BJ (cell line): ENCODE results near the gene RADIL. TPM values are rescaled to one million over a fixed set of nuclear protein-coding genes. Genes with fewer than 3 reads are reported as not detected.

Experiments used
- CTCF ChIA-PET: fragments of 350-600 bp; formaldehyde crosslinking; extraction: SDS; loops from one replicate; lab custom pipeline; 2021; ENCODE audit warnings: antibody characterized with exemption, inconsistent platforms; lab: Yijun Ruan, JAX
- POLR2A ChIA-PET: fragments of 300-600 bp; sonication (Branson Sonifier 250); formaldehyde crosslinking; extraction: SDS; loops from one replicate; lab custom pipeline; 2021; ENCODE audit warnings: antibody characterized with exemption; lab: Charles Lee
- DNase-seq: peaks from one replicate; pipeline ENCODE4 v3.0.0-alpha.2; 2011; ENCODE audit warnings: low read depth
- H3K27me3 ChIP-seq: 2 replicates; pipeline ENCODE4 v1.6.0; 2011; ENCODE audit warnings: low read length; ENCODE audit not compliant: control insufficient read depth, insufficient read depth
- H3K36me3 ChIP-seq: 2 replicates; pipeline ENCODE4 v1.5.1; 2011; ENCODE audit warnings: low read length; ENCODE audit not compliant: control insufficient read depth, insufficient read depth
- H3K4me3 ChIP-seq: 2 replicates; pipeline ENCODE4 v1.5.1; 2011; ENCODE audit warnings: low read depth, mild to moderate bottlenecking, control low read depth, low read length
- CTCF ChIP-seq: IDR thresholded peaks from 2 replicates; pipeline ENCODE4 v1.5.1; 2011; ENCODE audit warnings: low read depth, mild to moderate bottlenecking, control low read depth, inconsistent platforms, low read length, moderate library complexity; ENCODE audit not compliant: insufficient read depth
- polyA plus RNA-seq: library from polyadenylated mRNA; depleted of rRNA; stranded (reverse); fragments of >200 nt; gene quantifications from 2 replicates; pipeline ENCODE4 v1.2.3, GENCODE V29; 2011

RADIL gene
- polyA plus RNA-seq, 1 experiment = 1.2 TPM

- POLR2A ChIA-PET = no interaction called here
- Histone ChIP-seq H3K36me3 (peaks cover 15% of the 10 kb centered on the region), H3K4me3 (no peak overlapping the region), H3K27me3 (no peaks in the 10 kb centered on the region)
- TF ChIP-seq CTCF = no peak
- DNase-seq = no peak
- CTCF ChIA-PET = no interaction called here
These were observed 113.8 kb downstream of the RADIL start for GRCh38 chr7:4769761-4770160.

DNA sequence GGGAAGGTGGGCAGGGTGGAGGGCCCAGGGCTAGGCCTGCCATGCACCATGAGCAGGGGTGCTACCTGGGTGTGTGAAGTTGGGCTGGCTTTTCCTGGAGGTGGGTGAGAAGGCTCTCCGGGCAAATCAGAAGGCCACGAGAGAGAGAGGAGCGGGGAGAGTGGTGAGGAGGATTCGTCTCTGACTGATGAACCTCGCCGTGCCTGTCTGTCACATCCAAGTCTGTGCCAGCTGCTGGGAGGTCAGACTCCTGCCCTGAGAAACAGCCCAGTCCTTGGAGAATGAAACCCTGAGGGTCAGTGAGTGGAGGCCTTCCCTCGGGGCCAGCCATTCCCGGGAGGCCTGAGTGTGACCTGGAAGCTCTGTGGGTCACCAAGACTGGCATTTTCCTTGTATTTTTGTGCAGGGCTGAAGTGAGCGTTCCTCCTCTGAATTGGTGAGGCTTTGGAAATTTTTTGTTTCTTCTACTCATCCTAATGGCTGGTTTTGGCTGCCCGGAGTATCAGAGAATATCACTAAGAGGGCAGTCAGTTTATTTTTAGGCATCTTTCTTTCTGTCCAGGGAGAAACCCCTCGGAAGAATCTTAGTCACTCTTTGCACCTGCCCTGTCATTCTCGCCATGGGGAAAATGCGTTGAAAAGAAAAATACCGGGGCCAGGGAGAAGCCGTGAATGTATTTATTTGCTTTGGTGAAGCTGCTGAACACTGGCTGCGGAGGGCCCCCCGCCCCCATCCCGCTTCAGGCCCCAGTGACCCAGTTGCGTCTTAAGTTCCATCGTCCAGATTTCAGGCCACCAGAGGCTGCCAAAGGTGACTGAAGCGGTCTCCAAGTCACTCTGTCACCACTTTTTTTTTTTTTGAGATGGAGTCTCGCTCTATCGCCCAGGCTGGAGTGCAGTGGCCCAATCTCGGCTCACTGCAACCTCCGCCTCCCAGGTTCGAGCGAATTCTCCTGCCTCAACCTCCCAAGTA is 114.6 kb downstream of the RADIL start:
- Histone ChIP-seq H3K4me3 (no peak overlapping the region), H3K36me3 (peaks cover 21% of the 10 kb centered on the region), H3K27me3 (no peaks in the 10 kb centered on the region)
- DNase-seq = no peak
- POLR2A ChIA-PET = no interaction called here
- CTCF ChIA-PET = interaction anchor here (0.6 to 1.2 kb wide), 4 partner anchors 14 to 138 kb away, joined by 3 to 4 read pairs (median 3); no protein-coding TSS in a partner anchor
- no peak for TF ChIP-seq CTCF

DNA sequence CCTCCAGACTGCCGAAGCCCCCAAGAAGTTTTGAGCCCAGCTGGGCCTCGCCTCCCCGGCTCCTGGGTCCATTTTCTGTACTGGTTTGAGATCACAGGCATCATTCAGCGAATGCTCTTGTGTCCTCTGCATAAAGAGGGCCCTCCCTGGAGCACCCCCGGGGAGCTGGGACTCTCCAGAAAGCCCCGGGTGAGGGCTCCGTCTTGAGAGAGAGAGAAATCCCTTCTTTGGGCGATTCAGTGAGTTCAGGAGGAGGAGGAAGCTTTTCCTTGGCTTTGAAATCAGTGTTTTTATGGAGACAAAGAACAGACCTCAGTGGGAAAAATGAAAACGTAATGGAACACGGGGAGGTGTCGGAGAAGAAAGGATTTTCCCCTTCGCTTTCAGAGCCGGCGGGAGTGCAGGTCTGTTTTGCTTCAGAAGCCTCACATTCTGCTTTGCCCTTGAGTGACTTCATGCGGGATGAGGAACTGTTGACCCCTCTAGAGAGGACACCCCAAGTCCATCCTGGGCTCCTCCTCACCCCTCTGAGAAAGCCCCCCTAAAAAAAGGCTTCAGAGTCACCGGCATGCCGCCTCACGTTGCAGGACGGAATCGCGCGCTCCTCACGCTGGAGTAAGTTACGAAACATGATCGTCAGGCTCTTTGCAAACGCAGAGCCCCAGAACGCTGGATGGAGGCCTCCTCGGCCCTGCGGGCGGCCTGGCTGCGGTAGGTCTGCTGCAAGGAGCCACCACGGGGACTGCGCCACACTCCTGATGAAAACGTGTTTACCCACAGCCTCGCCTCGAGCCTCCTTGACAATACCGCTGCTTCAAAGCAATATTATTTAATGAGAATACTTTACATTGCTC is 116.6 kb downstream of the RADIL start:
- ChIA-PET CTCF (interaction anchor here (0.7 to 1.2 kb wide), 5 partner anchors 12 to 23 kb away, joined by 3 to 4 read pairs (median 3); no protein-coding TSS in a partner anchor), POLR2A (no interaction called here)
- peaks cover 32% of the 10 kb centered on the region for H3K36me3 ChIP-seq
- H3K27me3 ChIP-seq = no peaks in the 10 kb centered on the region
- DNase-seq = no peak
- no peak overlapping the region for H3K4me3 ChIP-seq
- TF ChIP-seq CTCF = no peak

DNA sequence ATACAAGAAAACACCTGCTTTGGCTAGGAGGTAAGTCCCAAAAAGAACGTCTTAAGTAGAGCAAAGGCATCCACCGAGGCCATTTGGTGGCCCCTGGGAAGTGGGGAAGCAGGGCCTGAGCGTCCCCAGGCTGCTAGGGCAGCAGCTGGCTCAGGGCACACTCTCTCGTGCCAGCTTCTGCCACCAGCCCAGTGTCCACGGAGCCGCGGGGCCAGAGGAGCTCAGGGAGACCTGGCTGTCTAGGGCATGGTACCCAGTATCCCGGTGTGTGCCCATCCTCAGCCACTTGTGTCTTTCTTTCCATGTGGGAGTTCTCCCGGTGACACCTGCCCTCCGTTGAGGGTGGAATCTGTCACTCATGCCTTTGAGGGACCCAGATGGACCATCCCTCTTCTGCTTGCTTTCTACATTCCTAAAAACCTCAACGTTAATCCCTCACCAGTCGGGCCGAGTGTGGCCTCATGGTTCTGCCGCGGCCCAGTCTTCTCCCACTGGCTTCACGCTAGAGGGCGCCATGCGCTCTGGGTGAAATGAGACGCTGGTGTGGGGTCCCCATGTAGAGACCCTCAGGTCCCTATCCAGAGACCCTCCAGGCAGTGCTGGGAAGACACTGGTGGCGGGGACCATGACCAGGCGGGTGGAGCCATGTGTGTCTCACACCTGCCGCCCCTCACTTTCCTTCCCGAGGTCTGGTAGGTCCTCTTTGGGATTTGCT is 117.6 kb downstream of the RADIL start:
- H3K36me3 ChIP-seq = peaks cover 41% of the 10 kb centered on the region
- DNase-seq = no peak
- POLR2A ChIA-PET = no interaction called here
- CTCF ChIA-PET = interaction anchor here (0.9 kb wide), 2 partner anchors 10 to 11 kb away, joined by 3 read pairs; no protein-coding TSS in a partner anchor
- H3K4me3 ChIP-seq = no peak overlapping the region
- no peaks in the 10 kb centered on the region for H3K27me3 ChIP-seq
- TF ChIP-seq CTCF = peak; percentile 40; the same call in 1 of the 2 replicates
